Measurements from ENCODE around the gene LEF1.

GRCh38 chr4:108070775-108071174, 98.0 kb downstream of the LEF1 start:
- TF ChIP-seq MAX (IDR thresholded peaks at IDR 0.05) (no peak), POLR2AphosphoS5 (IDR thresholded peaks at IDR 0.05; ENCODE audit: low read depth, low read length) (no peak), SIRT6 (IDR thresholded peaks at IDR 0.05; ENCODE audit: low read length) (no peak), EP300 (IDR thresholded peaks at IDR 0.05; ENCODE audit: borderline replicate concordance in 1 of 2, low read depth in 2 of 2, low read length in 2 of 2) (no peak), POLR2A (IDR thresholded peaks at IDR 0.05; ENCODE audit: control extremely low read depth in 1 of 2, low read depth in 2 of 2, low read length in 2 of 2) (no peak), CTCF (IDR thresholded peaks at IDR 0.05; ENCODE audit: control extremely low read depth in 1 of 3, insufficient read depth in 1 of 3, low read depth in 1 of 3, low read length in 3 of 3) (no peak), TEAD4 (IDR thresholded peaks at IDR 0.05; ENCODE audit: low read depth, low read length) (no peak)

Measured in H1 (cell line).